ENCODE results near the gene SLC7A10. TPM values are rescaled to one million over a fixed set of nuclear protein-coding genes. Genes with fewer than 3 reads are reported as not detected.

The SLC7A10 gene
- total RNA-seq, 2 donors from 2014 or later: not detected

- no peak for ATAC-seq (ENCODE audit: insufficient number of reproducible peaks, low FRiP score, low read depth)
- DNase-seq (ENCODE audit: low spot score): no peak
- no peak overlapping the region for H3K4me3 ChIP-seq
- no peaks in the 10 kb centered on the region for H3K27me3 ChIP-seq (replicated peaks; ENCODE audit: insufficient read depth)
- H3K9me3 ChIP-seq: no peaks in the 10 kb centered on the region
- peak overlapping the region in 1 of 2 donors; percentile 22 for H3K27ac ChIP-seq
- H3K4me1 ChIP-seq (ENCODE audit: control insufficient read depth in 1 of 2, low read depth in 2 of 2): no peaks in the 10 kb centered on the region
- no peaks in the 10 kb centered on the region for H3K36me3 ChIP-seq
- no peak for TF ChIP-seq CTCF (IDR thresholded peaks at IDR 0.05)
Observed at GRCh38 chr19:33260628-33261418, 35.2 kb upstream of the SLC7A10 start.

GRCh38 chr19:33259539-33259938 is 33.9 kb upstream of the SLC7A10 start:
- no peak overlapping the region for H3K27ac ChIP-seq
- H3K9me3 ChIP-seq: no peaks in the 10 kb centered on the region
- DNase-seq (ENCODE audit: low spot score) (no peak), ATAC-seq (ENCODE audit: insufficient number of reproducible peaks, low FRiP score, low read depth) (no peak)
- H3K4me1 ChIP-seq (ENCODE audit: control insufficient read depth in 1 of 2, low read depth in 2 of 2): no peaks in the 10 kb centered on the region
- TF ChIP-seq CTCF (IDR thresholded peaks at IDR 0.05): no peak
- H3K27me3 ChIP-seq (replicated peaks; ENCODE audit: insufficient read depth): no peaks in the 10 kb centered on the region
- no peak overlapping the region for H3K4me3 ChIP-seq
- H3K36me3 ChIP-seq: no peaks in the 10 kb centered on the region

DNA sequence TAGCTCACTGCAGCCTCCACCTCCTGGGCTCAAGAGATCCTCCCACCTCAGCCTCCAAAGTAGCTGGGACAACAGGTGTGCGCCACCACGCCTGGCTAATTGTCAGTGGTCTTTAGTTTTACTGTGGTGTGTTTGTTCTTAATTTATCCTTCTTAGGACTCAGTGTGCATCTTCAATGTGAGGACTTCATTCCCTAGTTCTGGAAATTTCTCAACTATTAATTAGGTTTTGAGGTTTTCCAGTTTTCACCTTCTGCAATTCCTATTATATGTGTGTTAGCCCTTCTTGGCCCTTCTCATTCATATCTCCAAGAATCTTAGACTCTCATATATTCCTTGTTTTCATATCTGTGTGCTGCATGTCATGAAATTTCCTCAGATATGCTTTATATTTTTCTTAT is 32.2 kb upstream of the SLC7A10 start:
- no peak overlapping the region for H3K27ac ChIP-seq
- ATAC-seq (ENCODE audit: insufficient number of reproducible peaks, low FRiP score, low read depth) (no peak), DNase-seq (ENCODE audit: low spot score) (no peak)
- no peak overlapping the region for H3K4me3 ChIP-seq
- H3K4me1 ChIP-seq (ENCODE audit: control insufficient read depth in 1 of 2, low read depth in 2 of 2): no peaks in the 10 kb centered on the region
- no peak for TF ChIP-seq CTCF (IDR thresholded peaks at IDR 0.05)
- H3K9me3 ChIP-seq: no peaks in the 10 kb centered on the region
- no peaks in the 10 kb centered on the region for H3K27me3 ChIP-seq (replicated peaks; ENCODE audit: insufficient read depth)
- H3K36me3 ChIP-seq: no peaks in the 10 kb centered on the region

DNA sequence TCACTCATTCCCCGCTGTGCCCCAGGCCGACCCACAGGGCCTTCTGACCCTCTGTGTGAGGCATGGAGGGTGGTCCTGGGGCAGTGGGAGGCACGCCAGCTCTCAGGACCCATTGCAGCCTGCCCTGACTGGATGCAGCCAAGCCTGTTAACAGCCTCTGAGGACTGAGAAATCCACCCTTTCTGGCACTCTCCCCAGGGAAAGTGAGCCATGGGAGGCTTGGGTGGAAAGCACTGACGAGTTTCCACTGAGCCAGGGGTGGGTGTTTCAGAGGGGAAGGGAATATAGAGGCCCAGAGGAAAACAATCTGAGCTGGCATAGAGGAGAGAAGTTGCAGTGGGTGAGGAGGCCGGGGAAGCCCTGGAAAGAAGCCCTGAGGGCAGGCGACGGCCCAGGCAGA is 30.6 kb upstream of the SLC7A10 start:
- no peaks in the 10 kb centered on the region for H3K27me3 ChIP-seq (replicated peaks; ENCODE audit: insufficient read depth)
- H3K27ac ChIP-seq: no peak overlapping the region
- H3K4me1 ChIP-seq (ENCODE audit: control insufficient read depth in 1 of 2, low read depth in 2 of 2): no peaks in the 10 kb centered on the region
- H3K4me3 ChIP-seq: no peak overlapping the region
- no peak for TF ChIP-seq CTCF (IDR thresholded peaks at IDR 0.05)
- no peaks in the 10 kb centered on the region for H3K9me3 ChIP-seq
- no peaks in the 10 kb centered on the region for H3K36me3 ChIP-seq
- ATAC-seq (ENCODE audit: insufficient number of reproducible peaks, low FRiP score, low read depth) (no peak), DNase-seq (ENCODE audit: low spot score) (no peak)

GRCh38 chr19:33255781-33256180 is 30.1 kb upstream of the SLC7A10 start:
- Histone ChIP-seq H3K27me3 (replicated peaks; ENCODE audit: insufficient read depth) (no peaks in the 10 kb centered on the region), H3K4me3 (no peak overlapping the region), H3K27ac (no peak overlapping the region), H3K9me3 (no peaks in the 10 kb centered on the region), H3K36me3 (no peaks in the 10 kb centered on the region), H3K4me1 (ENCODE audit: control insufficient read depth in 1 of 2, low read depth in 2 of 2) (no peaks in the 10 kb centered on the region)
- TF ChIP-seq CTCF (IDR thresholded peaks at IDR 0.05): no peak
- DNase-seq (ENCODE audit: low spot score) (no peak), ATAC-seq (ENCODE audit: insufficient number of reproducible peaks, low FRiP score, low read depth) (no peak)

All from thoracic aorta (tissue), 2 donors.